T-cell (primary cell): ENCODE measurements around the gene CYREN. TPM values are rescaled to one million over a fixed set of nuclear protein-coding genes. Genes with fewer than 3 reads are reported as not detected.
A peak's percentile ranks its signal among the peaks of the same experiment; 100 is the strongest.

ENCODE experiments used
- ATAC-seq, 4 experiments: fragments of 200-7000 bp in 3 of 4; fragments of 150-1000 bp in 1 of 4; cut with Tn5 transposase; replicated peaks in 1 of 4; 1 replicate in 3 of 4; 2 replicates in 1 of 4; pipeline ENCODE4 v1.10.0; 2021; ENCODE audit warnings: moderate library complexity in 3 of 4, mild to moderate bottlenecking in 2 of 4, moderate number of reproducible peaks in 1 of 4
- CTCF ChIA-PET, 2 donors: fragments of 300-600 bp; sonication (Branson Sonifier 250); formaldehyde crosslinking; loops; one replicate each; lab custom pipeline; 2022; ENCODE audit warnings: antibody characterized with exemption in 2 of 2; lab: Charles Lee
- POLR2A ChIA-PET, 2 donors: fragments of 300-600 bp; sonication (Branson Sonifier 250); formaldehyde crosslinking; loops; one replicate each; lab custom pipeline; 2022; ENCODE audit warnings: antibody characterized with exemption in 2 of 2; lab: Charles Lee
- DNase-seq, 35 experiments: peaks; one replicate each; pipeline versions ENCODE4 v3.0.0 to v3.0.0-alpha.2; 2013 to 2023
- H3K27ac ChIP-seq: one replicate; pipeline ENCODE4 v1.5.1; 2013; ENCODE audit warnings: low read length
- H3K27me3 ChIP-seq, 2 experiments: replicated peaks in 1 of 2; 1 replicate in 1 of 2; 2 replicates in 1 of 2; pipeline versions ENCODE4 v1.6.1 to v1.7.0; 2013; ENCODE audit warnings: low read length in 1 of 2, mixed read lengths in 1 of 2; ENCODE audit not compliant: control insufficient read depth in 2 of 2, insufficient read depth in 2 of 2; ENCODE audit errors: extremely low read depth in 1 of 2
- H3K36me3 ChIP-seq, 2 donors: 1 replicate in 1 of 2; 2 replicates in 1 of 2; pipeline versions ENCODE4 v1.6.1 to v1.7.0; 2013; ENCODE audit warnings: low read length in 1 of 2; ENCODE audit not compliant: control insufficient read depth in 2 of 2, insufficient read depth in 1 of 2; ENCODE audit errors: extremely low read depth in 1 of 2
- H3K4me1 ChIP-seq, 2 experiments: 1 replicate in 1 of 2; 2 replicates in 1 of 2; pipeline versions ENCODE4 v1.6.1 to v1.7.0; 2013; ENCODE audit warnings: low read length in 2 of 2, mixed read lengths in 1 of 2; ENCODE audit not compliant: insufficient read depth in 2 of 2, control insufficient read depth in 1 of 2; ENCODE audit errors: extremely low read depth in 1 of 2
- H3K4me3 ChIP-seq, 2 donors: 1 replicate in 1 of 2; 2 replicates in 1 of 2; pipeline versions ENCODE4 v1.5.1 to v1.7.0; 2013; ENCODE audit warnings: mild to moderate bottlenecking in 2 of 2, low read length in 1 of 2, moderate library complexity in 1 of 2; ENCODE audit not compliant: control insufficient read depth in 1 of 2; ENCODE audit errors: extremely low read depth in 1 of 2
- H3K9me3 ChIP-seq: 2 replicates; pipeline ENCODE4 v1.7.0; 2013
- H3K27ac Mint-ChIP-seq, 2 donors: one replicate each; pipeline ENCODE4 v1.8.0; 2020 to 2021; ENCODE audit warnings: mild to moderate bottlenecking in 2 of 2, mixed read lengths in 2 of 2
- H3K27me3 Mint-ChIP-seq, 2 donors: one replicate each; pipeline ENCODE4 v1.8.0; 2021 to 2022; ENCODE audit warnings: mixed read lengths in 2 of 2
- H3K36me3 Mint-ChIP-seq: one replicate; pipeline ENCODE4 v1.8.0; 2021; ENCODE audit warnings: mixed read lengths
- H3K4me1 Mint-ChIP-seq, 3 donors: one replicate each; pipeline ENCODE4 v1.8.0; 2020 to 2022; ENCODE audit warnings: mixed read lengths in 3 of 3, mild to moderate bottlenecking in 1 of 3
- H3K4me3 Mint-ChIP-seq, 3 donors: one replicate each; pipeline ENCODE4 v1.8.0; 2020 to 2022; ENCODE audit warnings: mild to moderate bottlenecking in 3 of 3, mixed read lengths in 3 of 3, moderate library complexity in 3 of 3
- H3K9me3 Mint-ChIP-seq, 3 donors: one replicate each; pipeline ENCODE4 v1.8.0; 2020 to 2022; ENCODE audit warnings: mixed read lengths in 3 of 3
- WGBS: methylation state at CpG from one replicate; pipeline ENCODE4 v1.1.5; 2013; ENCODE audit warnings: missing lambda C conversion rate; ENCODE audit not compliant: insufficient coverage; 5-methylcytosine and 5-hydroxymethylcytosine counted together
- total RNA-seq, 35 experiments: library from RNA in 6 of 35; stranded (reverse) in 6 of 35; fragments of 120-200 nt in 1 of 35; gene quantifications; one replicate each; pipeline versions ENCODE4 v1.2.1 to v1.2.4 and lab custom pipeline; 2013 to 2026

Gene CYREN, protein sequence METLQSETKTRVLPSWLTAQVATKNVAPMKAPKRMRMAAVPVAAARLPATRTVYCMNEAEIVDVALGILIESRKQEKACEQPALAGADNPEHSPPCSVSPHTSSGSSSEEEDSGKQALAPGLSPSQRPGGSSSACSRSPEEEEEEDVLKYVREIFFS
- 10 to 100 TPM; 24.3 to 46.4 (median 44.6) TPM for total RNA-seq
- 46.2 TPM for total RNA-seq (2013)
- 10.8 to 62.2 (median 25.1) reads per million in 29 experiments for total RNA-seq (lab: John Stamatoyannopoulos, UW)

GRCh38 chr7:135170274-135170997, at the start of gene CYREN:
Gene CYREN, minus strand, starts transcription at chr7:135170707. Its CDS starts 1,785 bp downstream, at chr7:135168922.
- under 1% methylated on average over 77 of the region's 77 CpGs for WGBS
- DNase-seq (peak; percentile 71 to 93 (median 85)), ATAC-seq (peak; percentile 83 to 85 (median 84))
- CTCF ChIA-PET = interaction anchor here (0.6 to 4.3 kb wide), 14 partner anchors 8 to 1891 kb away, joined by 3 to 21 read pairs (median 5); partner anchors contain the start of genes AGBL3 (in 2 of the 2), TMEM140 (in 2 of the 2) and BPGM (in 1 of the 2)
- H3K4me3 Mint-ChIP-seq = peak within 1 kb of the TSS; percentile 85 to 89 (median 85)
- Histone ChIP-seq H3K4me1 (peaks cover 10 to 54% of the 10 kb centered on the region in 2 experiments), H3K9me3 (no peaks in the 10 kb centered on the region), H3K27me3 (no peaks in the 10 kb centered on the region), H3K27ac (peak within 1 kb of the TSS; percentile 98), H3K36me3 (peaks cover 19 to 25% of the 10 kb centered on the region in 2 donors), H3K4me3 (peak within 1 kb of the TSS; percentile 73 to 89)
- no peaks in the 10 kb centered on the region for H3K9me3 Mint-ChIP-seq
- POLR2A ChIA-PET = interaction anchor here (0.6 to 3.0 kb wide), 3 partner anchors 14 to 524 kb away, joined by 4 to 26 read pairs (median 5); partner anchors contain the start of genes BPGM (in 1 of the 2) and TMEM140 (in 1 of the 2)
- peaks cover 30% of the 10 kb centered on the region for H3K36me3 Mint-ChIP-seq
- H3K4me1 Mint-ChIP-seq = peaks cover 55 to 59% (median 59%) of the 10 kb centered on the region in 3 donors
- peak within 1 kb of the TSS; percentile 96 to 97 for H3K27ac Mint-ChIP-seq
- no peaks in the 10 kb centered on the region for H3K27me3 Mint-ChIP-seq

GRCh38 chr7:135217645-135218509, 47.4 kb upstream of the CYREN start:
- WGBS = 93% methylated on average over 4 of the region's 5 CpGs
- Histone ChIP-seq H3K27ac (no peak overlapping the region), H3K4me3 (no peak overlapping the region), H3K27me3 (no peaks in the 10 kb centered on the region), H3K36me3 (no peaks in the 10 kb centered on the region), H3K4me1 (no peaks in the 10 kb centered on the region), H3K9me3 (no peaks in the 10 kb centered on the region)
- Mint-ChIP-seq H3K36me3 (no peaks in the 10 kb centered on the region), H3K27ac (no peak overlapping the region), H3K9me3 (no peaks in the 10 kb centered on the region), H3K27me3 (peaks cover 3 to 5% of the 10 kb centered on the region in 2 donors), H3K4me1 (no peaks in the 10 kb centered on the region), H3K4me3 (no peak overlapping the region)
- ChIA-PET POLR2A (no interaction called here), CTCF (no interaction called here)
- DNase-seq (no peak), ATAC-seq (no peak)

- CTCF ChIA-PET = no interaction called here
- Histone ChIP-seq H3K27ac (no peak overlapping the region), H3K4me3 (no peak overlapping the region), H3K9me3 (no peaks in the 10 kb centered on the region), H3K27me3 (no peaks in the 10 kb centered on the region), H3K4me1 (peaks cover 4 to 9% of the 10 kb centered on the region in 2 experiments), H3K36me3 (no peaks in the 10 kb centered on the region)
- H3K4me1 Mint-ChIP-seq = peaks cover 0 to 4% (median 4%) of the 10 kb centered on the region in 3 donors
- H3K4me3 Mint-ChIP-seq = no peak overlapping the region
- no peaks in the 10 kb centered on the region for H3K9me3 Mint-ChIP-seq
- H3K27me3 Mint-ChIP-seq = peaks cover 3 to 5% of the 10 kb centered on the region in 2 donors
- H3K27ac Mint-ChIP-seq = no peak overlapping the region
- POLR2A ChIA-PET = no interaction called here
- no peaks in the 10 kb centered on the region for H3K36me3 Mint-ChIP-seq
- DNase-seq (no peak), ATAC-seq (no peak)
- WGBS = 100% methylated on average over 1 of the region's 3 CpGs
Observed at GRCh38 chr7:135215698-135216097, 45.2 kb upstream of the CYREN start.

DNA sequence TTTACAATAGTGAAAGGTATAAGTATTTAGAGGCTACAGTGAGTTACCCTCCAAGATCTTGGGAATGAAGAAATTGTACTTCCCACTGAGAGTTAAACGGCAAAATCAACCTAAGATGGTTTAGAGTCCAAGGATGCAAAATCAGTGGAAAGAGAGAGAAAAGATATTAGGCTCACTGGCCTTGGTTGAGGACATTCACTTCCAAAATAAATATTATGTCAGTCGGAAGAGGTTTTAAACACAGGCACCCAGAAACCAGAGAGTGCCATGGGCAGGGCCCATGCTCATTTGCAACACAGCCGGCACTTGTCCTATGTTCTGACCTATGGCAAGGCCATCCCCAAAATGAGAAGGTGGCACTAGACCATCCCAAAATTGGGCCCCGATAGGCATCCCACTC, 44.7 kb upstream of the CYREN start:
- WGBS = 100% methylated on average over 2 of the region's 4 CpGs
- peaks cover 3 to 5% of the 10 kb centered on the region in 2 donors for H3K27me3 Mint-ChIP-seq
- no peak for DNase-seq
- CTCF ChIA-PET = interaction anchor here in 1 of 2 donors (0.6 to 0.9 kb wide), 2 partner anchors 64 to 756 kb away, joined by 3 to 4 read pairs; partner anchors contain the start of gene AKR1B1
- H3K27ac Mint-ChIP-seq = no peak overlapping the region
- Histone ChIP-seq H3K27me3 (no peaks in the 10 kb centered on the region), H3K36me3 (no peaks in the 10 kb centered on the region), H3K9me3 (no peaks in the 10 kb centered on the region), H3K4me1 (peaks cover 8 to 14% of the 10 kb centered on the region in 2 experiments), H3K4me3 (no peak overlapping the region), H3K27ac (no peak overlapping the region)
- H3K36me3 Mint-ChIP-seq = no peaks in the 10 kb centered on the region
- peaks cover 3 to 9% (median 9%) of the 10 kb centered on the region in 3 donors for H3K4me1 Mint-ChIP-seq
- no peak for ATAC-seq
- no peaks in the 10 kb centered on the region for H3K9me3 Mint-ChIP-seq
- H3K4me3 Mint-ChIP-seq = no peak overlapping the region
- POLR2A ChIA-PET = no interaction called here

- DNase-seq (no peak), ATAC-seq (no peak)
- Mint-ChIP-seq H3K36me3 (no peaks in the 10 kb centered on the region), H3K27ac (no peak overlapping the region), H3K9me3 (no peaks in the 10 kb centered on the region), H3K4me3 (no peak overlapping the region), H3K27me3 (peaks cover 3 to 5% of the 10 kb centered on the region in 2 donors), H3K4me1 (peaks cover 14 to 23% (median 19%) of the 10 kb centered on the region in 3 donors)
- CTCF ChIA-PET = interaction anchor here (0.9 to 1.0 kb wide), 2 partner anchors 15 to 33 kb away, joined by 3 to 4 read pairs; no protein-coding TSS in a partner anchor
- Histone ChIP-seq H3K36me3 (no peaks in the 10 kb centered on the region), H3K4me3 (no peak overlapping the region), H3K9me3 (no peaks in the 10 kb centered on the region), H3K27ac (no peak overlapping the region), H3K4me1 (peaks cover 8 to 18% of the 10 kb centered on the region in 2 experiments), H3K27me3 (no peaks in the 10 kb centered on the region)
- POLR2A ChIA-PET = no interaction called here
- 75% methylated on average over 2 of the region's 2 CpGs for WGBS
Observed at GRCh38 chr7:135213831-135214230, 43.3 kb upstream of the CYREN start.
